HG03460 (cell line): ENCODE measurements around the gene RAP1GAP2.
"Not testable (repeated sequence)": the region's sequence is repeated elsewhere in the genome, so short reads cannot be mapped to it uniquely, and the experiment has no call there.

Experiments used
- ATAC-seq: cut with Tn5 transposase; IDR thresholded peaks from one replicate; pipeline ENCODE4 v1.9.1; 2021; ENCODE audit not compliant: unreplicated experiment

RAP1GAP2 gene

GRCh38 chr17:2785376-2785775 lies 10.9 kb upstream of the RAP1GAP2 start:
- ATAC-seq = not testable (repeated sequence)

- ATAC-seq = no peak
Observed at GRCh38 chr17:2786176-2786881, 9.9 kb upstream of the RAP1GAP2 start.

GRCh38 chr17:2789700-2790099 lies 6.5 kb upstream of the RAP1GAP2 start:
- no peak for ATAC-seq

GRCh38 chr17:2792366-2793169 lies 3.7 kb upstream of the RAP1GAP2 start:
- ATAC-seq = no peak

GRCh38 chr17:2794111-2794803 lies 2.0 kb upstream of the RAP1GAP2 start:
- no peak for ATAC-seq

- ATAC-seq = no peak
Observed at GRCh38 chr17:2795441-2796163, 636 bp upstream of the RAP1GAP2 start.

GRCh38 chr17:2797226-2797625 lies 988 bp downstream of the RAP1GAP2 start:
- ATAC-seq = no peak

GRCh38 chr17:2797637-2798036 lies 1.4 kb downstream of the RAP1GAP2 start:
- no peak for ATAC-seq

- ATAC-seq = no peak
Observed at GRCh38 chr17:2798188-2798587, 1.9 kb downstream of the RAP1GAP2 start.

GRCh38 chr17:2798678-2799077 lies 2.4 kb downstream of the RAP1GAP2 start:
- no peak for ATAC-seq

GRCh38 chr17:2799653-2800052 lies 3.4 kb downstream of the RAP1GAP2 start:
- ATAC-seq = no peak

- no peak for ATAC-seq
Observed at GRCh38 chr17:2800367-2800766, 4.1 kb downstream of the RAP1GAP2 start.

- ATAC-seq = no peak
Observed at GRCh38 chr17:2801841-2802240, 5.6 kb downstream of the RAP1GAP2 start.

GRCh38 chr17:2802574-2802973 lies 6.3 kb downstream of the RAP1GAP2 start:
- no peak for ATAC-seq

- ATAC-seq = no peak
Observed at GRCh38 chr17:2803386-2803785, 7.1 kb downstream of the RAP1GAP2 start.

- ATAC-seq = no peak
Observed at GRCh38 chr17:2803971-2804370, 7.7 kb downstream of the RAP1GAP2 start.

GRCh38 chr17:2804912-2805311 lies 8.7 kb downstream of the RAP1GAP2 start:
- no peak for ATAC-seq

GRCh38 chr17:2805961-2806360 lies 9.7 kb downstream of the RAP1GAP2 start:
- ATAC-seq = no peak

- no peak for ATAC-seq
Observed at GRCh38 chr17:2808367-2809335, 12.4 kb downstream of the RAP1GAP2 start.

- no peak for ATAC-seq
Observed at GRCh38 chr17:2809337-2809736, 13.1 kb downstream of the RAP1GAP2 start.
